LNCAP (cell line): Measurements from ENCODE around the gene FER1L5.

Experiments
- TF ChIP-seq, protein P1 (sequence below): fragments of 450-650 bp; IDR thresholded peaks from 2 replicates; pipeline ENCODE4 v1.5.1; 2017; ENCODE audit warnings: mild to moderate bottlenecking

FER1L5 gene

DNA sequence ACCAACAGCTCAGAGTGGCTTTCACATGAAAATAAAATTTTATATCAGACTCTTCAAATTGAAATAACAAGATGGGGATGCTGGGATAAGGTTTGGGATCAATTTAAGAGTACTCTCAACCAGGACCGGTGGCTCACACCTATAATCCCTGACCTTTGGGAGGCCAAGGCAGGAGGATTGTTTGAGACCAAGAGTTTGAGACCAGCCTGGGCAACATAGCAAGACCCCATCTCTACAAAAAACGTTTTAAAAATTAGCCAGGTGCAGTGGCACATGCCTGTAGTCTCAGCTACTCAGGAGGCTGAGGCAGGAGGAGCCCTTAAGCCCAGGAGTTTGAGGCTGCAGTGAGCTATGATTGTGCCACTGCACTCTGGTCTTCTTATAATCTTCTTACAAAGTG lies 94.7 kb downstream of the FER1L5 start:
- TF ChIP-seq, protein P1, sequence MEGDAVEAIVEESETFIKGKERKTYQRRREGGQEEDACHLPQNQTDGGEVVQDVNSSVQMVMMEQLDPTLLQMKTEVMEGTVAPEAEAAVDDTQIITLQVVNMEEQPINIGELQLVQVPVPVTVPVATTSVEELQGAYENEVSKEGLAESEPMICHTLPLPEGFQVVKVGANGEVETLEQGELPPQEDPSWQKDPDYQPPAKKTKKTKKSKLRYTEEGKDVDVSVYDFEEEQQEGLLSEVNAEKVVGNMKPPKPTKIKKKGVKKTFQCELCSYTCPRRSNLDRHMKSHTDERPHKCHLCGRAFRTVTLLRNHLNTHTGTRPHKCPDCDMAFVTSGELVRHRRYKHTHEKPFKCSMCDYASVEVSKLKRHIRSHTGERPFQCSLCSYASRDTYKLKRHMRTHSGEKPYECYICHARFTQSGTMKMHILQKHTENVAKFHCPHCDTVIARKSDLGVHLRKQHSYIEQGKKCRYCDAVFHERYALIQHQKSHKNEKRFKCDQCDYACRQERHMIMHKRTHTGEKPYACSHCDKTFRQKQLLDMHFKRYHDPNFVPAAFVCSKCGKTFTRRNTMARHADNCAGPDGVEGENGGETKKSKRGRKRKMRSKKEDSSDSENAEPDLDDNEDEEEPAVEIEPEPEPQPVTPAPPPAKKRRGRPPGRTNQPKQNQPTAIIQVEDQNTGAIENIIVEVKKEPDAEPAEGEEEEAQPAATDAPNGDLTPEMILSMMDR: no peak

GRCh38 chr2:96737831-96738230 lies 95.3 kb downstream of the FER1L5 start:
- TF ChIP-seq, protein P1: no peak

DNA sequence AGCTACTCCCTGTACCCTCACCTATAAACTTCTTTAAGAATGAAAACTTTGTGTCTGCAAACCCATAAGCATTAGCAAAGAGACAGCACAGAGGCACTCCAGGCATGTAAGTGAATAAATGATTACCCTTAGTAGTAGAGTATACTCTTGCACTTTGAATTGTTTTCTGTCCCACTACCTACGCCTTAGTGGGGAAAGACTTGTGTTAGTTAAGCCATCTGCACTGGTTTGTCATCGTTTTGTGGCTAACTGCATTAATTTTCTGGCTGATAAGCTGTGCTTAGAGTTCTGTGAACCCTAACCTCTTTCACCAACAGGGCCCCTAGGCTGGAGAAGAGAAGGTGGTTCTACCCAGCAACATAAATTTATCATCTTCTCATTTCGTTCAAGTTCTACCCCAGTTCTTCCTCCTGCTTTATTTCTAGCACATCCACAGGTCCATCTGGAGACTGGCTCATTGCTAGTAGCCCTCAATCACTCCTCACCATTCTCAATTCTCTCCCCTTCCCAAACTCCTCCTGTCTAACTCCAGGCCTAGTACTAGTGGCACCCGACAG lies 96.6 kb downstream of the FER1L5 start:
- TF ChIP-seq, protein P1: no peak

- TF ChIP-seq, protein P1: no peak
Measured at GRCh38 chr2:96739633-96740428, 97.3 kb downstream of the FER1L5 start, which contains the start of gene LMAN2L. TSS of gene LMAN2L (minus strand) at chr2:96740064. CDS start at chr2:96740040, 24 bp downstream.

DNA sequence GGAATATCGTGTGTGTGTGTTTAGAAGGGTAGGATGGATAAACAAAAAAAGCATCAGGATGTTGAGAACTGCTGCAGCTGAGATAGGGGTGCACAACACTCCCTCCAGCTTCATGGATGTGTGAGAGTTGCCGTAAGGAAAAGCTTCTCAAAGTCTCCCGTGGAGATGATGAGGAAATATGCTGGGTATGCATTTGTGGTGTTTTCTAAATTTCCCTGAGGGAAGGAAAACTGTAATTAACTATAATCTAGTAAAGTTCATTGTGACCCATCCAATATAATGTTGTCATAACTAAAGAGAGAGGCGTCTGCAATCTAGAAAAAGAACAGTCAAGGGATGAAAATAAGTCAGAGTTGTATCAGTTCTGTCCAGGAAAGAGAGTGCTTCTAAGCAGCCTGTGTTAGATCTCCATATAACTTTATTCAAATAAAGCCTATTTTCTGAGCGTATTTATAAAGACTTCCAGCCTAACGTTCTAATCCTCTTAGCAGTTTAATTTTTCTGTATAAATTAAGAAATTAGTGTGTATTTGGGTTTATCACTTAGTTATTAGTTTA lies 104.6 kb downstream of the FER1L5 start:
- TF ChIP-seq, protein P1: no peak

DNA sequence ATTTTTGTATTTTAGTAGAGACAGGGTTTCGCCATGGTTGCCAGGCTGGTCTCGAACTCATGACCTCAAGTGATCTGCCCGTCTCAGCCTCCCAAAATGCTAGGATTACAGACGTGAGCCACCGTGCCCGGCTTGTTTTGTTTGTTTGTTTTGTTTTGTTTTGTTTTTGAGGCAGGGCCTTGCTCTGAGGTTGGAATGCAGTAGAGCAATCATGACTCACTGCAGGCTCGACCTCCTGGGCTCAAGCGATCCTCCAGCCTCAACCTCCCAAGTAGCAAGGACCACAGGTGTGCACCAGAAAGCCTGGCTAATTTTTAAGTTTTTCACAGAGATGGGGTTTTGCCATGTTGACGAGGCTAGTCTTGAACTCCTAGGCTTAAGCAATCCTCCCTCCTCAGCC lies 109.2 kb downstream of the FER1L5 start:
- TF ChIP-seq, protein P1: no peak

DNA sequence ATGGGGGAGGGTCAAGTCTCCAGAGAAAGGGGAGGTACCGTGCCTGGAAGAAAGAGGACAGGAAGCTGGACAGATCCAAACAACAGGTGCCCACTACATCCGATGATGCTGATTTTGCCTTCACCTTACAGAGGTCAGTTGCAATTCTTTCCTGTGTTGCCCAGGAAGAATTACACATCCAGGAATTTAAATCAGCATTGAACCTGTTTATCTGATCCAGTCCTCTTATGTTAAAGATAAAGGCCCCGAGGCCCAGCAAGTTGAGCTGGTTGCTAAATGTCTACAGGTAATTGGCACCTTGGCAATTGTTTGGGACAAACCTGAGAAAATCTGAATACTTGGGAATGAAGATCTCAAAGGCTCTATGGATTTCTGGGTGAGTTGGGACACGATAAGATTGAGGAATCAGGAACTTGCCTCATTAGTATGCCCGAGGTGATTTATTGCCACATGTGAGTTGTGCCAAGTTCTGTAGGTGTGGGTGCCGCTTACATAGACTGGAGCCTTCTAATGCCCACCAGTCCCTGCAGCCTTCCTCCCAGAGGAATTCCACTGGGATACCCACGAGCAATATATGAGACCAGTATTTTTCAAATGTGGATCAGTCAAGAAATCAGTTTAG lies 111.2 kb downstream of the FER1L5 start:
- TF ChIP-seq, protein P1: no peak
